Adrenal gland (tissue), 12 donors: ENCODE measurements around the gene FOXN3. TPM values are rescaled to one million over a fixed set of nuclear protein-coding genes. Genes with fewer than 3 reads are reported as not detected.

Experiments
- DNase-seq, 7 donors: peaks; one replicate each; pipeline ENCODE4 v3.0.0-alpha.2; 2019 to 2020
- H3K27ac ChIP-seq, 5 donors: fragments of 200-600 bp; sonication (generic) in 4 of 5; 1 replicate in 3 of 5; 2 replicates in 2 of 5; pipeline versions ENCODE4 v1.5.1 to v1.8.0; 2016 to 2020; ENCODE audit warnings: mild to moderate bottlenecking in 1 of 5
- H3K27me3 ChIP-seq: fragments of 200-600 bp; 2 replicates; pipeline ENCODE4 v1.8.0; 2021
- H3K36me3 ChIP-seq, 2 donors: fragments of 200-600 bp; replicated peaks in 1 of 2; 1 replicate in 1 of 2; 2 replicates in 1 of 2; pipeline versions ENCODE4 v1.5.1 to v1.8.0; 2018 to 2022
- H3K4me1 ChIP-seq, 2 donors: fragments of 200-600 bp; replicated peaks in 1 of 2; 1 replicate in 1 of 2; 2 replicates in 1 of 2; pipeline versions ENCODE4 v1.5.1 to v1.8.0; 2018 to 2021
- H3K4me3 ChIP-seq, 4 donors: fragments of 200-600 bp; sonication (generic) in 3 of 4; one replicate each; pipeline ENCODE4 v1.5.1; 2016 to 2018
- H3K9me3 ChIP-seq, 3 donors: fragments of 200-600 bp; sonication (generic) in 1 of 3; replicated peaks in 1 of 3; 1 replicate in 2 of 3; 2 replicates in 1 of 3; pipeline versions ENCODE4 v1.5.1 to v1.8.0; 2016 to 2021
- CTCF ChIP-seq, 6 experiments: fragments of 450-650 bp in 4 of 6; fragments of 200-600 bp in 2 of 6; sonication (generic) in 1 of 6; IDR thresholded peaks; 1 replicate in 5 of 6; 2 replicates in 1 of 6; pipeline versions ENCODE4 v1.5.1 to v1.8.0; 2016 to 2021; ENCODE audit warnings: antibody characterized with exemption in 6 of 6, mild to moderate bottlenecking in 2 of 6, moderate library complexity in 1 of 6
- POLR2A ChIP-seq, 2 donors: fragments of 450-650 bp; IDR thresholded peaks; one replicate each; pipeline ENCODE4 v1.6.1; 2017; ENCODE audit warnings: antibody characterized with exemption in 2 of 2, mild to moderate bottlenecking in 2 of 2, moderate library complexity in 1 of 2
- WGBS, 4 donors: extraction: QIAGEN DNeasy Blood & Tissue Kit in 2 of 4; methylation state at CpG; one replicate each; pipeline versions ENCODE4 v1.1.5 to v1.1.7; 2013 to 2017; 5-methylcytosine and 5-hydroxymethylcytosine counted together
- intact Hi-C, 2 donors: fragments of 100-400 bp; cut with DNase I; formaldehyde crosslinking; loops; one replicate each; pipeline versions ENCODE4 v1.14.1 to v1.15.0; 2022 to 2023
- polyA plus RNA-seq, 3 donors: library from polyadenylated mRNA; stranded (reverse); fragments of 200-250 nt in 2 of 3; fragments of 350-450 nt in 1 of 3; fragmentation: Illumina TruSeq in 1 of 3; extraction: RNeasy Lipid Tissue Mini Kit (QIAGEN cat#74804) in 1 of 3; gene quantifications; one replicate each; pipeline ENCODE4 v1.2.3, GENCODE V29; 2013 to 2014
- total RNA-seq, 9 donors: library from RNA; depleted of rRNA in 4 of 9; stranded (reverse); fragments of >200 nt in 4 of 9; fragments of 120-200 nt in 1 of 9; fragmentation: NEBNext Ultra II Directional in 1 of 9; extraction: Animal tissue kit (Norgen Biotek cat#: 25700) in 1 of 9; gene quantifications; one replicate each; pipeline versions ENCODE4 v1.1.0 to v1.2.4, GENCODE V29; 2013 to 2023
- donor health status: healthy with polysubstance abuse.
- donor health status: Bipolar disorder and iron deficiency.
- donor health status: DM: yes; HTN: yes; CAD: no.
- donor health status: DM: no; HTN: no; CAD: no.
- donor health status: DM: no; HTN: no; CAD: no.
- donor health status: DM: yes; HTN: yes; CAD: no.

Gene FOXN3
- total and polyA plus RNA-seq, 12 donors: 10.7 to 131 (median 96.8) TPM

GRCh38 chr14:89454996-89455395 lies 38.0 kb upstream of the FOXN3 start:
- Histone ChIP-seq H3K4me3 (no peak overlapping the region), H3K4me1 (no peaks in the 10 kb centered on the region), H3K9me3 (no peaks in the 10 kb centered on the region), H3K36me3 (no peaks in the 10 kb centered on the region), H3K27ac (no peak overlapping the region), H3K27me3 (no peaks in the 10 kb centered on the region)
- 86 to 93% (median 89%) methylated on average over 10 of the region's 10 CpGs for WGBS, 4 donors
- intact Hi-C loops: no loop called here
- TF ChIP-seq CTCF (IDR thresholded peaks at IDR 0.05) (no peak), POLR2A (IDR thresholded peaks at IDR 0.05) (no peak)
- DNase-seq: no peak

- intact Hi-C loops: no loop called here
- TF ChIP-seq POLR2A (IDR thresholded peaks at IDR 0.05): no peak
- no peak for TF ChIP-seq CTCF (IDR thresholded peaks at IDR 0.05)
These were observed 35.2 kb upstream of the FOXN3 start for GRCh38 chr14:89452281-89452680.

GRCh38 chr14:89451229-89451628 lies 34.2 kb upstream of the FOXN3 start:
- Histone ChIP-seq H3K4me3 (no peak overlapping the region), H3K9me3 (no peaks in the 10 kb centered on the region), H3K27ac (no peak overlapping the region), H3K4me1 (no peaks in the 10 kb centered on the region), H3K36me3 (no peaks in the 10 kb centered on the region), H3K27me3 (no peaks in the 10 kb centered on the region)
- intact Hi-C loops: no loop called here
- no peak for DNase-seq
- TF ChIP-seq CTCF (IDR thresholded peaks at IDR 0.05) (no peak), POLR2A (IDR thresholded peaks at IDR 0.05) (no peak)
- WGBS, 4 donors: 92 to 100% (median 97%) methylated on average over 7 to 9 of the region's 9 CpGs

More at GRCh38 chr14:89452281-89452680, 35.2 kb upstream of the FOXN3 start:
- WGBS, 4 donors: 93 to 97% (median 95%) methylated on average over 9 of the region's 9 CpGs
- Histone ChIP-seq H3K9me3 (no peaks in the 10 kb centered on the region), H3K27ac (no peak overlapping the region), H3K27me3 (no peaks in the 10 kb centered on the region), H3K4me3 (no peak overlapping the region), H3K36me3 (no peaks in the 10 kb centered on the region), H3K4me1 (no peaks in the 10 kb centered on the region)
- DNase-seq: no peak

GRCh38 chr14:89447182-89447944 lies 30.3 kb upstream of the FOXN3 start:
- TF ChIP-seq CTCF (IDR thresholded peaks at IDR 0.05) (no peak), POLR2A (IDR thresholded peaks at IDR 0.05) (no peak)
- no peak overlapping the region for H3K27ac ChIP-seq
- no peak overlapping the region for H3K4me3 ChIP-seq
- H3K27me3 ChIP-seq: no peaks in the 10 kb centered on the region
- DNase-seq: no peak
- H3K9me3 ChIP-seq: no peaks in the 10 kb centered on the region
- peaks cover 0 to 13% of the 10 kb centered on the region in 2 donors for H3K4me1 ChIP-seq
- H3K36me3 ChIP-seq: no peaks in the 10 kb centered on the region
- 82 to 92% (median 84%) methylated on average over 14 of the region's 14 CpGs for WGBS, 4 donors
- intact Hi-C loops: no loop called here
